GM12874 (cell line): Measurements from ENCODE around the gene PHOSPHO2.

Source experiments
- CTCF ChIP-seq: IDR thresholded peaks from 2 replicates; pipeline ENCODE4 v1.5.1; 2011; ENCODE audit warnings: low read depth, mild to moderate bottlenecking, control low read depth, low read length, moderate library complexity; ENCODE audit not compliant: insufficient read depth

PHOSPHO2 gene

GRCh38 chr2:169694113-169694893 is at the start of gene PHOSPHO2, which contains the start of gene CFAP210:
PHOSPHO2 (plus strand) TSS chr2:169694469; CDS start chr2:169700972, 6,503 bp downstream.
CFAP210 (minus strand) TSS chr2:169694405; CDS start chr2:169694327, 78 bp downstream.
- no peak for TF ChIP-seq CTCF

- no peak for TF ChIP-seq CTCF
These were observed 46.8 kb upstream of the PHOSPHO2 start for GRCh38 chr2:169647496-169647895.

- TF ChIP-seq CTCF = no peak
These were observed 45.0 kb upstream of the PHOSPHO2 start for GRCh38 chr2:169649278-169649677.

GRCh38 chr2:169653636-169654035 is 40.6 kb upstream of the PHOSPHO2 start:
- no peak for TF ChIP-seq CTCF

GRCh38 chr2:169656164-169656563 is 38.1 kb upstream of the PHOSPHO2 start:
- TF ChIP-seq CTCF = no peak

- TF ChIP-seq CTCF = no peak
These were observed 35.4 kb upstream of the PHOSPHO2 start for GRCh38 chr2:169658877-169659276.

GRCh38 chr2:169659320-169659719 is 34.9 kb upstream of the PHOSPHO2 start:
- no peak for TF ChIP-seq CTCF
